ENCODE results near the gene EFNA5. TPM values are rescaled to one million over a fixed set of nuclear protein-coding genes. Genes with fewer than 3 reads are reported as not detected.
A peak's percentile ranks its signal among the peaks of the same experiment; 100 is the strongest.

Gene EFNA5
- polyA plus RNA-seq, 3 donors, result 0.01 TPM; not detected in 2

DNA sequence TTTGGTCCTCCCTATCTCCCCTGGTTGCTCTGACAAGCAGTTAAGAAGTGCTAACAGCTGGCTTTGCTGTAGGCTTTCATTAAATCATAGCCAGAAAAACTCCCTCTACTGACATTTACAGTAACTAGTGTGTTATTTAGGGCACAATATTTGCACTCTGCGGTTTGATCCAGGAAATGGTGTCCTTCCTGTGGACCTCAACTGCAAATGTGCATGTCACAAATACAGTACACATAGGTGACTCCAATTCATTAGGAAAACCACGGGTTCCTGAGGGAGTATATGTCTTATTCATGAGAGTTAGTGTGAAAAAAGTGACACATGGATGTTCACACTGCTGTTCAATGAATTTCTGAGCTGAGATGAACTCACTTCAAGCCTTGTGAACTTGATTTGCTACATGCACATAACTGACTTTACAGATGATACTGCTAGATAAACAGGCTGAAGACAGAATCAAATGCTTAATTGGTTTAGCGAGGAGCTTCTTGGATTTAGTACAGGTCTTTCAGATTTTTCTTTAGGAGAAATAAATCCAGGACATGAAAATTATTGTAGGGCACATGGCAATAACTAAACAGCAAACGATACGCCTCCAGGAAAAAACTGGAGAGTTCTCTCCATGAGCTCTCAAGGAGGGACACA, 281.5 kb downstream of the EFNA5 start:
- Histone ChIP-seq H3K9ac (ENCODE audit: insufficient read depth, low read length, poor library complexity, severe bottlenecking) (peak overlapping the region; percentile 60), H3K27ac (ENCODE audit: low read depth in 1 of 2, low read length in 2 of 2) (peak overlapping the region in 1 of 2 donors; percentile 93), H3K9me3 (replicated peaks in 1 of 2; ENCODE audit: control insufficient read depth in 1 of 2, insufficient read depth in 1 of 2, low read length in 2 of 2) (no peaks in the 10 kb centered on the region), H2AFZ (ENCODE audit: insufficient read depth, low read depth, low read length, poor library complexity, severe bottlenecking) (no peak overlapping the region), H3K4me1 (ENCODE audit: control insufficient read depth in 1 of 2, insufficient read depth in 2 of 2, low read length in 2 of 2) (peaks cover 30 to 37% of the 10 kb centered on the region in 2 donors), H4K20me1 (ENCODE audit: insufficient read depth, low read length) (no peaks in the 10 kb centered on the region), H3K36me3 (replicated peaks in 1 of 2; ENCODE audit: control insufficient read depth in 1 of 2, insufficient read depth in 2 of 2, low read length in 2 of 2) (no peaks in the 10 kb centered on the region), H3K4me2 (replicated peaks; ENCODE audit: extremely low read depth, low read length, poor library complexity, severe bottlenecking) (peak overlapping the region; percentile 74), H3K4me3 (replicated peaks in 1 of 3; ENCODE audit: low read depth in 2 of 3, low read length in 3 of 3) (peak overlapping the region; percentile 3 to 61 (median 16)), H3K27me3 (ENCODE audit: control insufficient read depth in 2 of 2, insufficient read depth in 2 of 2, low read length in 2 of 2) (no peaks in the 10 kb centered on the region), H3K79me2 (ENCODE audit: insufficient read depth, low read length) (no peaks in the 10 kb centered on the region)
- WGBS (ENCODE audit: insufficient coverage), result 50% methylated on average over 1 of the region's 5 CpGs
- peak overlapping the region; percentile 47 to 86 for H3K4me3 Mint-ChIP-seq
- peaks cover 0 to 4% (median 2%) of the 10 kb centered on the region in 3 donors for H3K27me3 Mint-ChIP-seq (ENCODE audit: low read depth in 3 of 3)
- DNase-seq, result peak; percentile 83 to 91 (median 87)
- peak overlapping the region; percentile 94 to 98 (median 96) for H3K27ac Mint-ChIP-seq
- no peaks in the 10 kb centered on the region for H3K36me3 Mint-ChIP-seq
- TF ChIP-seq, protein P1, sequence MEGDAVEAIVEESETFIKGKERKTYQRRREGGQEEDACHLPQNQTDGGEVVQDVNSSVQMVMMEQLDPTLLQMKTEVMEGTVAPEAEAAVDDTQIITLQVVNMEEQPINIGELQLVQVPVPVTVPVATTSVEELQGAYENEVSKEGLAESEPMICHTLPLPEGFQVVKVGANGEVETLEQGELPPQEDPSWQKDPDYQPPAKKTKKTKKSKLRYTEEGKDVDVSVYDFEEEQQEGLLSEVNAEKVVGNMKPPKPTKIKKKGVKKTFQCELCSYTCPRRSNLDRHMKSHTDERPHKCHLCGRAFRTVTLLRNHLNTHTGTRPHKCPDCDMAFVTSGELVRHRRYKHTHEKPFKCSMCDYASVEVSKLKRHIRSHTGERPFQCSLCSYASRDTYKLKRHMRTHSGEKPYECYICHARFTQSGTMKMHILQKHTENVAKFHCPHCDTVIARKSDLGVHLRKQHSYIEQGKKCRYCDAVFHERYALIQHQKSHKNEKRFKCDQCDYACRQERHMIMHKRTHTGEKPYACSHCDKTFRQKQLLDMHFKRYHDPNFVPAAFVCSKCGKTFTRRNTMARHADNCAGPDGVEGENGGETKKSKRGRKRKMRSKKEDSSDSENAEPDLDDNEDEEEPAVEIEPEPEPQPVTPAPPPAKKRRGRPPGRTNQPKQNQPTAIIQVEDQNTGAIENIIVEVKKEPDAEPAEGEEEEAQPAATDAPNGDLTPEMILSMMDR (IDR thresholded peaks at IDR 0.05), result peak; percentile 23
- H3K9me3 Mint-ChIP-seq, result no peaks in the 10 kb centered on the region
- intact Hi-C loops (cut with micrococcal nuclease), result loop anchor here (1.0 to 10.0 kb wide), 3 partner anchors 25 to 84 kb away; no protein-coding TSS in a partner anchor
- H3K4me1 Mint-ChIP-seq, result peaks cover 34% of the 10 kb centered on the region

DNA sequence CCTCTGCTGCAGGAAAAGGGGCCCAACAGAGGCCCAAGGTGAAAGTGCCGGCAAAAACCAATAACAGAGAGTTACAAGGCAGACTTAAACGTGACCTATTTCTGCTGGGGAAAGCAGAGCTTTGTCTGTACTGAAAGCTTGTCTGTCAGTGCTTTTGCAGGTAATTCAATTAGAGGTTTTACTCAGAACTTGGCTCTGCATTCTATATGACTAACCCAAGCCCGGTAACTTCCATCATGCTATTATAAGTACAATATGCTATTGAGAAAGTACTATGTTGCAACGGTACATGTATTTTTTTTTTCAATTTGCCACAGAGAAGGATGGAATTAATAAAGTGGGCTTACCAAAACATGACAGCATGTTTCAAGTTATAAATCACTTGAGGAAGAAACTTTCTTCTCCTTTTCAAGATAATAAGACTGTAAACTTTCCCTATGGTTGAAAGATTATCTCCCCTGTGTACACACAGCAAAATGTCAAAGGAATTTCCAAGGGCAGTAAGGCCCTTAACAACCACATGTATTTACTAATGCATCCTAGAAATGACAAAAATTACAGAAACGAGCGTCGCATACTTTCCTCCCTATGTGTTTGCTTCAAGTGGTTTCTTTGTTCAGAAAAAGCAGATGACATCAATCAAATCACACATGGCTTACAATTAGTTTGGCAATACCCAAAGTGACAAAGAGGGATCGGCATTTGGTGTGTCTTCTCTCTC, 282.4 kb downstream of the EFNA5 start:
- H3K4me3 Mint-ChIP-seq, result peak overlapping the region in 1 of 2 donors; percentile 86
- H3K4me1 Mint-ChIP-seq, result peaks cover 34% of the 10 kb centered on the region
- H3K4me2 ChIP-seq (replicated peaks; ENCODE audit: extremely low read depth, low read length, poor library complexity, severe bottlenecking), result peak overlapping the region; percentile 74
- no peaks in the 10 kb centered on the region for H3K27me3 ChIP-seq (ENCODE audit: control insufficient read depth in 2 of 2, insufficient read depth in 2 of 2, low read length in 2 of 2)
- TF ChIP-seq, protein P1 (IDR thresholded peaks at IDR 0.05), result no peak
- H3K9me3 Mint-ChIP-seq, result no peaks in the 10 kb centered on the region
- peaks cover 30 to 37% of the 10 kb centered on the region in 2 donors for H3K4me1 ChIP-seq (ENCODE audit: control insufficient read depth in 1 of 2, insufficient read depth in 2 of 2, low read length in 2 of 2)
- H3K36me3 ChIP-seq (replicated peaks in 1 of 2; ENCODE audit: control insufficient read depth in 1 of 2, insufficient read depth in 2 of 2, low read length in 2 of 2), result no peaks in the 10 kb centered on the region
- peaks cover 0 to 5% (median 2%) of the 10 kb centered on the region in 3 donors for H3K27me3 Mint-ChIP-seq (ENCODE audit: low read depth in 3 of 3)
- H3K36me3 Mint-ChIP-seq, result no peaks in the 10 kb centered on the region
- H4K20me1 ChIP-seq (ENCODE audit: insufficient read depth, low read length), result no peaks in the 10 kb centered on the region
- WGBS (ENCODE audit: insufficient coverage), result 31% methylated on average over 4 of the region's 8 CpGs
- peak overlapping the region in 1 of 2 donors; percentile 93 for H3K27ac ChIP-seq (ENCODE audit: low read depth in 1 of 2, low read length in 2 of 2)
- intact Hi-C loops (cut with micrococcal nuclease), result loop anchor here (5.0 to 10.0 kb wide), 2 partner anchors 84 kb away; no protein-coding TSS in a partner anchor
- H3K4me3 ChIP-seq (replicated peaks in 1 of 3; ENCODE audit: low read depth in 2 of 3, low read length in 3 of 3), result peak overlapping the region in 1 of 3 experiments; percentile 61
- H3K79me2 ChIP-seq (ENCODE audit: insufficient read depth, low read length), result no peaks in the 10 kb centered on the region
- peak; percentile 73 to 87 (median 76) for DNase-seq
- peak overlapping the region; percentile 80 to 98 (median 96) for H3K27ac Mint-ChIP-seq
- no peak overlapping the region for H2AFZ ChIP-seq (ENCODE audit: insufficient read depth, low read depth, low read length, poor library complexity, severe bottlenecking)
- peak overlapping the region; percentile 60 for H3K9ac ChIP-seq (ENCODE audit: insufficient read depth, low read length, poor library complexity, severe bottlenecking)
- H3K9me3 ChIP-seq (replicated peaks in 1 of 2; ENCODE audit: control insufficient read depth in 1 of 2, insufficient read depth in 1 of 2, low read length in 2 of 2), result no peaks in the 10 kb centered on the region

All from CD14-positive monocyte (primary cell).